ENCODE measurements around the gene ZNF500. TPM values are rescaled to one million over a fixed set of nuclear protein-coding genes. Genes with fewer than 3 reads are reported as not detected.

ZNF500 gene
- total RNA-seq, 3 donors from 2014 or later (not counting 1 experiment from before 2014, with no cell fraction given), result 11.4 to 20.3 (median 13.0) TPM

DNA sequence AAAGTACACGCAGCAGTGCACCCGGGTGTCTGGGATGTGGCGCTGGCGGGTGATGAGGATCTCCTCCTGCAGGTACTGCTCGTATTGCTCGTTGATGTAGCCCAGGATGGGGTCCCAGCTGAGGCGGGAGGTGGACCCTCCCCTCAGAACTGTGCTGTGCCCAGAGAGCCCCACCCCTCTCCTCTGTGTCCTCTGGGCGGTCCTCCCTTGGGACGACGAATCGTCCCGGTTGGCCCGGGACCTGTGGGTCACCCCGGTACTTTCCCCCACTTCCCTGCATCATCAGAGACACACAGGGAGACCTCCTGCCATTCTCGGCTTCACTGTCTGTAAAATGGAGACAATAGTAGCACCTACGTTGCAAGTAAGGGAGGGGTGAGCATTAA is 17.0 kb upstream of the ZNF500 start:
- Histone ChIP-seq H3K4me1 (ENCODE audit: control insufficient read depth, insufficient read depth, low read length) (no peaks in the 10 kb centered on the region), H3K27ac (ENCODE audit: low read length) (no peak overlapping the region), H3K9me3 (ENCODE audit: control insufficient read depth, insufficient read depth, low read length) (no peaks in the 10 kb centered on the region), H3K4me3 (ENCODE audit: low read length) (no peak overlapping the region), H3K36me3 (ENCODE audit: control insufficient read depth, insufficient read depth, low read length) (no peaks in the 10 kb centered on the region), H3K27me3 (ENCODE audit: control insufficient read depth, insufficient read depth, low read length) (no peaks in the 10 kb centered on the region)
- ATAC-seq (no peak), DNase-seq (no peak)
- Mint-ChIP-seq H3K27me3 (ENCODE audit: low read depth in 2 of 2) (peaks cover 0 to 3% of the 10 kb centered on the region in 2 donors), H3K27ac (no peak overlapping the region), H3K4me3 (no peak overlapping the region), H3K4me1 (no peaks in the 10 kb centered on the region), H3K9me3 (no peaks in the 10 kb centered on the region), H3K36me3 (no peaks in the 10 kb centered on the region)
- TF ChIP-seq, protein P1, sequence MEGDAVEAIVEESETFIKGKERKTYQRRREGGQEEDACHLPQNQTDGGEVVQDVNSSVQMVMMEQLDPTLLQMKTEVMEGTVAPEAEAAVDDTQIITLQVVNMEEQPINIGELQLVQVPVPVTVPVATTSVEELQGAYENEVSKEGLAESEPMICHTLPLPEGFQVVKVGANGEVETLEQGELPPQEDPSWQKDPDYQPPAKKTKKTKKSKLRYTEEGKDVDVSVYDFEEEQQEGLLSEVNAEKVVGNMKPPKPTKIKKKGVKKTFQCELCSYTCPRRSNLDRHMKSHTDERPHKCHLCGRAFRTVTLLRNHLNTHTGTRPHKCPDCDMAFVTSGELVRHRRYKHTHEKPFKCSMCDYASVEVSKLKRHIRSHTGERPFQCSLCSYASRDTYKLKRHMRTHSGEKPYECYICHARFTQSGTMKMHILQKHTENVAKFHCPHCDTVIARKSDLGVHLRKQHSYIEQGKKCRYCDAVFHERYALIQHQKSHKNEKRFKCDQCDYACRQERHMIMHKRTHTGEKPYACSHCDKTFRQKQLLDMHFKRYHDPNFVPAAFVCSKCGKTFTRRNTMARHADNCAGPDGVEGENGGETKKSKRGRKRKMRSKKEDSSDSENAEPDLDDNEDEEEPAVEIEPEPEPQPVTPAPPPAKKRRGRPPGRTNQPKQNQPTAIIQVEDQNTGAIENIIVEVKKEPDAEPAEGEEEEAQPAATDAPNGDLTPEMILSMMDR (IDR thresholded peaks at IDR 0.05), result no peak
- 89% methylated on average over 16 of the region's 16 CpGs for WGBS (ENCODE audit: insufficient coverage)
- intact Hi-C loops (cut with micrococcal nuclease), result no loop called here

DNA sequence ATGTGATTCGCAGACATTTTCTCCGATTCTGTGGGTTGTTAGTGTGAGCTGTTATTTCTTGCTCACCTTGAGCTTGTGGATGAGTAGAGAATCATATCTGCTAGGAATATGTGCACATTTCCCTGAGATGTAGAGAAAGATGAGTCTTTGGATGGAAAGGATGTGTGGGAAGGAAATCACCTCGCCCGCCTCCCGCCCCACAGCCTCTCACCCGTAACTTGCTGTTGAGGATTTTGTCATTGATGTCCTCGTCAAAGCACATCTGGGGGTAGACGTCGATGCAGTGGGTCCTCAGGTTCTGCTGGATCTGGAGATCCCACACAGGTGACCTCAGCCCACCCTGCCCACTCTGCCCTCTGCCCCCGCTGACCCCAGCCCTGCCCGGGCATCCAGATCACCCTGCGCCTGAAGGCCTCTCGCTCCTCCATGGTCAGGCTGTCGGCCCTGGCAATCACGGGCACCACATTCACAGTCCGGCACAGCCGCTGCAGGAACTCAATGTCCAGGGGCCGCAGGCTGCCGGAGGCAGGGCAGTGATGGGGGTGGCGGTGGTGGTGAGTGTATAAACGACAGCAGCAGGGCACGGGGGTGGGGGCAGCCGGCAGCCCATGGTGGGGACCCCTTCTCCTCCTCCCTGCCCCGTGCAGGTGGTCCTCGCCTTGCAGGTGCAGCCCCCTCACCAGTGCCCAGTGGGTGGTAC is 16.4 kb upstream of the ZNF500 start:
- TF ChIP-seq, protein P1 (IDR thresholded peaks at IDR 0.05), result no peak
- Mint-ChIP-seq H3K36me3 (no peaks in the 10 kb centered on the region), H3K4me1 (no peaks in the 10 kb centered on the region), H3K4me3 (no peak overlapping the region), H3K27ac (no peak overlapping the region), H3K9me3 (no peaks in the 10 kb centered on the region), H3K27me3 (ENCODE audit: low read depth in 2 of 2) (peaks cover 0 to 3% of the 10 kb centered on the region in 2 donors)
- ATAC-seq (no peak), DNase-seq (no peak)
- H3K27ac ChIP-seq (ENCODE audit: low read length), result no peak overlapping the region
- H3K4me3 ChIP-seq (ENCODE audit: low read length), result no peak overlapping the region
- WGBS (ENCODE audit: insufficient coverage), result 90% methylated on average over 25 of the region's 25 CpGs
- H3K27me3 ChIP-seq (ENCODE audit: control insufficient read depth, insufficient read depth, low read length), result no peaks in the 10 kb centered on the region
- no peaks in the 10 kb centered on the region for H3K9me3 ChIP-seq (ENCODE audit: control insufficient read depth, insufficient read depth, low read length)
- no peaks in the 10 kb centered on the region for H3K36me3 ChIP-seq (ENCODE audit: control insufficient read depth, insufficient read depth, low read length)
- no peaks in the 10 kb centered on the region for H3K4me1 ChIP-seq (ENCODE audit: control insufficient read depth, insufficient read depth, low read length)
- intact Hi-C loops (cut with micrococcal nuclease), result no loop called here

- Histone ChIP-seq H3K27me3 (ENCODE audit: control insufficient read depth, insufficient read depth, low read length) (no peaks in the 10 kb centered on the region), H3K9me3 (ENCODE audit: control insufficient read depth, insufficient read depth, low read length) (no peaks in the 10 kb centered on the region), H3K4me1 (ENCODE audit: control insufficient read depth, insufficient read depth, low read length) (no peaks in the 10 kb centered on the region), H3K36me3 (ENCODE audit: control insufficient read depth, insufficient read depth, low read length) (no peaks in the 10 kb centered on the region), H3K4me3 (ENCODE audit: low read length) (no peak overlapping the region), H3K27ac (ENCODE audit: low read length) (no peak overlapping the region)
- DNase-seq (no peak), ATAC-seq (no peak)
- Mint-ChIP-seq H3K27ac (no peak overlapping the region), H3K4me3 (no peak overlapping the region), H3K36me3 (no peaks in the 10 kb centered on the region), H3K4me1 (no peaks in the 10 kb centered on the region), H3K27me3 (ENCODE audit: low read depth in 2 of 2) (no peaks in the 10 kb centered on the region), H3K9me3 (no peaks in the 10 kb centered on the region)
- TF ChIP-seq, protein P1 (IDR thresholded peaks at IDR 0.05), result no peak
- WGBS (ENCODE audit: insufficient coverage), result 91% methylated on average over 4 of the region's 4 CpGs
- intact Hi-C loops (cut with micrococcal nuclease), result no loop called here
Measured at GRCh38 chr16:4780235-4780634, 13.3 kb upstream of the ZNF500 start.

DNA sequence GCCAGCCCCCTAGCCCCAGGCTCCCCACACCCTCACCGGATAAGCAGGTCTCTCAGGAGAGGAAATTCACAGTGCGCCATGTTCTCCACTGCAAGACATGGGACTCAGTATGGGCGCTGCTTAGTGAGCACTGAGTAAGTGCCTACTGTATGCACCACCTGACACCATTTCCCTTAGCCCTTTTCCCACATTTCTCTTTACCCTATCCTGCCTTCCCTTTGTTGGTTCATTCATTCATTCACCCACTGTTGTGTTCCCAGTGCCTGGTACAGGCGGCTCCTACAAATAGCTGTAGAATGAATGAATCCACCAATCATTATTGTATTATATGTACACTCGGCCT is 11.1 kb upstream of the ZNF500 start:
- 91% methylated on average over 5 of the region's 5 CpGs for WGBS (ENCODE audit: insufficient coverage)
- intact Hi-C loops (cut with micrococcal nuclease), result no loop called here

More for the DNA sequence above, 11.1 kb upstream of the ZNF500 start:
- Histone ChIP-seq H3K4me3 (ENCODE audit: low read length) (no peak overlapping the region), H3K27me3 (ENCODE audit: control insufficient read depth, insufficient read depth, low read length) (no peaks in the 10 kb centered on the region), H3K27ac (ENCODE audit: low read length) (no peak overlapping the region), H3K4me1 (ENCODE audit: control insufficient read depth, insufficient read depth, low read length) (no peaks in the 10 kb centered on the region), H3K9me3 (ENCODE audit: control insufficient read depth, insufficient read depth, low read length) (no peaks in the 10 kb centered on the region), H3K36me3 (ENCODE audit: control insufficient read depth, insufficient read depth, low read length) (no peaks in the 10 kb centered on the region)
- no peak for ATAC-seq
- Mint-ChIP-seq H3K4me3 (no peak overlapping the region), H3K27ac (no peak overlapping the region), H3K36me3 (no peaks in the 10 kb centered on the region), H3K4me1 (no peaks in the 10 kb centered on the region), H3K27me3 (ENCODE audit: low read depth in 2 of 2) (no peaks in the 10 kb centered on the region), H3K9me3 (no peaks in the 10 kb centered on the region)
- TF ChIP-seq, protein P1 (IDR thresholded peaks at IDR 0.05), result no peak
- no peak for DNase-seq

All from natural killer cell (primary cell).